Measurements from ENCODE around the gene TNNC1. TPM values are rescaled to one million over a fixed set of nuclear protein-coding genes. Genes with fewer than 3 reads are reported as not detected.

Gene TNNC1
- total RNA-seq, 1 experiment from 2014 or later = 5.6 TPM

GRCh38 chr3:52423173-52423572 lies 30.7 kb downstream of the TNNC1 start (continued):
- TF ChIP-seq ZBTB21 (CRISPR knock-in tag; IDR thresholded peaks at IDR 0.05; ENCODE audit: borderline replicate concordance) (no peak), FOXP1 (CRISPR knock-in tag; IDR thresholded peaks at IDR 0.05; ENCODE audit: borderline replicate concordance) (no peak)
- TF ChIP-seq, protein P1, sequence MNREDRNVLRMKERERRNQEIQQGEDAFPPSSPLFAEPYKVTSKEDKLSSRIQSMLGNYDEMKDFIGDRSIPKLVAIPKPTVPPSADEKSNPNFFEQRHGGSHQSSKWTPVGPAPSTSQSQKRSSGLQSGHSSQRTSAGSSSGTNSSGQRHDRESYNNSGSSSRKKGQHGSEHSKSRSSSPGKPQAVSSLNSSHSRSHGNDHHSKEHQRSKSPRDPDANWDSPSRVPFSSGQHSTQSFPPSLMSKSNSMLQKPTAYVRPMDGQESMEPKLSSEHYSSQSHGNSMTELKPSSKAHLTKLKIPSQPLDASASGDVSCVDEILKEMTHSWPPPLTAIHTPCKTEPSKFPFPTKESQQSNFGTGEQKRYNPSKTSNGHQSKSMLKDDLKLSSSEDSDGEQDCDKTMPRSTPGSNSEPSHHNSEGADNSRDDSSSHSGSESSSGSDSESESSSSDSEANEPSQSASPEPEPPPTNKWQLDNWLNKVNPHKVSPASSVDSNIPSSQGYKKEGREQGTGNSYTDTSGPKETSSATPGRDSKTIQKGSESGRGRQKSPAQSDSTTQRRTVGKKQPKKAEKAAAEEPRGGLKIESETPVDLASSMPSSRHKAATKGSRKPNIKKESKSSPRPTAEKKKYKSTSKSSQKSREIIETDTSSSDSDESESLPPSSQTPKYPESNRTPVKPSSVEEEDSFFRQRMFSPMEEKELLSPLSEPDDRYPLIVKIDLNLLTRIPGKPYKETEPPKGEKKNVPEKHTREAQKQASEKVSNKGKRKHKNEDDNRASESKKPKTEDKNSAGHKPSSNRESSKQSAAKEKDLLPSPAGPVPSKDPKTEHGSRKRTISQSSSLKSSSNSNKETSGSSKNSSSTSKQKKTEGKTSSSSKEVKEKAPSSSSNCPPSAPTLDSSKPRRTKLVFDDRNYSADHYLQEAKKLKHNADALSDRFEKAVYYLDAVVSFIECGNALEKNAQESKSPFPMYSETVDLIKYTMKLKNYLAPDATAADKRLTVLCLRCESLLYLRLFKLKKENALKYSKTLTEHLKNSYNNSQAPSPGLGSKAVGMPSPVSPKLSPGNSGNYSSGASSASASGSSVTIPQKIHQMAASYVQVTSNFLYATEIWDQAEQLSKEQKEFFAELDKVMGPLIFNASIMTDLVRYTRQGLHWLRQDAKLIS (CRISPR knock-in tag; IDR thresholded peaks at IDR 0.05; ENCODE audit: borderline replicate concordance) = no peak

GRCh38 chr3:52422669-52423068 lies 31.2 kb downstream of the TNNC1 start:
- no peaks in the 10 kb centered on the region for H3K27me3 Mint-ChIP-seq (ENCODE audit: low read depth)
- peaks cover 12% of the 10 kb centered on the region for H3K4me1 Mint-ChIP-seq
- DNase-seq (ENCODE audit: low spot score) = no peak
- H3K27ac Mint-ChIP-seq = no peak overlapping the region
- H3K36me3 Mint-ChIP-seq = no peaks in the 10 kb centered on the region
- CTCF ChIA-PET = interaction anchor here (0.9 to 1.3 kb wide), 2 partner anchors 24 to 34 kb away, joined by 3 to 4 read pairs; no protein-coding TSS in a partner anchor
- ATAC-seq = no peak
- no peaks in the 10 kb centered on the region for H3K9me3 Mint-ChIP-seq
- no peak for TF ChIP-seq GABPB1 (CRISPR knock-in tag; IDR thresholded peaks at IDR 0.05)
- no peak for TF ChIP-seq SMAD4 (CRISPR knock-in tag; IDR thresholded peaks at IDR 0.05)
- no peak for TF ChIP-seq ZMAT4 (CRISPR knock-in tag; IDR thresholded peaks at IDR 0.05)
- TF ChIP-seq, protein P1 (CRISPR knock-in tag; IDR thresholded peaks at IDR 0.05; ENCODE audit: borderline replicate concordance) = no peak
- TF ChIP-seq IRF2 (CRISPR knock-in tag; IDR thresholded peaks at IDR 0.05; ENCODE audit: borderline replicate concordance, low read depth) = no peak
- no peak for TF ChIP-seq CREB1 (CRISPR knock-in tag; IDR thresholded peaks at IDR 0.05)
- no peak for TF ChIP-seq OVOL2 (CRISPR knock-in tag; IDR thresholded peaks at IDR 0.05; ENCODE audit: borderline replicate concordance)
- TF ChIP-seq ZNF219 (CRISPR knock-in tag; IDR thresholded peaks at IDR 0.05; ENCODE audit: borderline replicate concordance) = no peak
- no peak for TF ChIP-seq NFYB (CRISPR knock-in tag; conservative IDR thresholded peaks at IDR 0.05; ENCODE audit: low read depth)
- TF ChIP-seq ZNF281 (CRISPR knock-in tag; IDR thresholded peaks at IDR 0.05) = no peak
- TF ChIP-seq, protein P2, sequence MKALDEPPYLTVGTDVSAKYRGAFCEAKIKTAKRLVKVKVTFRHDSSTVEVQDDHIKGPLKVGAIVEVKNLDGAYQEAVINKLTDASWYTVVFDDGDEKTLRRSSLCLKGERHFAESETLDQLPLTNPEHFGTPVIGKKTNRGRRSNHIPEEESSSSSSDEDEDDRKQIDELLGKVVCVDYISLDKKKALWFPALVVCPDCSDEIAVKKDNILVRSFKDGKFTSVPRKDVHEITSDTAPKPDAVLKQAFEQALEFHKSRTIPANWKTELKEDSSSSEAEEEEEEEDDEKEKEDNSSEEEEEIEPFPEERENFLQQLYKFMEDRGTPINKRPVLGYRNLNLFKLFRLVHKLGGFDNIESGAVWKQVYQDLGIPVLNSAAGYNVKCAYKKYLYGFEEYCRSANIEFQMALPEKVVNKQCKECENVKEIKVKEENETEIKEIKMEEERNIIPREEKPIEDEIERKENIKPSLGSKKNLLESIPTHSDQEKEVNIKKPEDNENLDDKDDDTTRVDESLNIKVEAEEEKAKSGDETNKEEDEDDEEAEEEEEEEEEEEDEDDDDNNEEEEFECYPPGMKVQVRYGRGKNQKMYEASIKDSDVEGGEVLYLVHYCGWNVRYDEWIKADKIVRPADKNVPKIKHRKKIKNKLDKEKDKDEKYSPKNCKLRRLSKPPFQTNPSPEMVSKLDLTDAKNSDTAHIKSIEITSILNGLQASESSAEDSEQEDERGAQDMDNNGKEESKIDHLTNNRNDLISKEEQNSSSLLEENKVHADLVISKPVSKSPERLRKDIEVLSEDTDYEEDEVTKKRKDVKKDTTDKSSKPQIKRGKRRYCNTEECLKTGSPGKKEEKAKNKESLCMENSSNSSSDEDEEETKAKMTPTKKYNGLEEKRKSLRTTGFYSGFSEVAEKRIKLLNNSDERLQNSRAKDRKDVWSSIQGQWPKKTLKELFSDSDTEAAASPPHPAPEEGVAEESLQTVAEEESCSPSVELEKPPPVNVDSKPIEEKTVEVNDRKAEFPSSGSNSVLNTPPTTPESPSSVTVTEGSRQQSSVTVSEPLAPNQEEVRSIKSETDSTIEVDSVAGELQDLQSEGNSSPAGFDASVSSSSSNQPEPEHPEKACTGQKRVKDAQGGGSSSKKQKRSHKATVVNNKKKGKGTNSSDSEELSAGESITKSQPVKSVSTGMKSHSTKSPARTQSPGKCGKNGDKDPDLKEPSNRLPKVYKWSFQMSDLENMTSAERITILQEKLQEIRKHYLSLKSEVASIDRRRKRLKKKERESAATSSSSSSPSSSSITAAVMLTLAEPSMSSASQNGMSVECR (CRISPR knock-in tag; IDR thresholded peaks at IDR 0.05; ENCODE audit: borderline replicate concordance) = no peak
- TF ChIP-seq MAX (CRISPR knock-in tag; IDR thresholded peaks at IDR 0.05) = no peak
- TF ChIP-seq, protein P3, sequence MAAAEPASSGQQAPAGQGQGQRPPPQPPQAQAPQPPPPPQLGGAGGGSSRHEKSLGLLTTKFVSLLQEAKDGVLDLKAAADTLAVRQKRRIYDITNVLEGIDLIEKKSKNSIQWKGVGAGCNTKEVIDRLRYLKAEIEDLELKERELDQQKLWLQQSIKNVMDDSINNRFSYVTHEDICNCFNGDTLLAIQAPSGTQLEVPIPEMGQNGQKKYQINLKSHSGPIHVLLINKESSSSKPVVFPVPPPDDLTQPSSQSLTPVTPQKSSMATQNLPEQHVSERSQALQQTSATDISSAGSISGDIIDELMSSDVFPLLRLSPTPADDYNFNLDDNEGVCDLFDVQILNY (CRISPR knock-in tag; IDR thresholded peaks at IDR 0.05) = no peak
- no peak for TF ChIP-seq NR1H2 (CRISPR knock-in tag; IDR thresholded peaks at IDR 0.05)
- no peak for TF ChIP-seq FOXJ3 (CRISPR knock-in tag; IDR thresholded peaks at IDR 0.05; ENCODE audit: borderline replicate concordance)
- no peak for TF ChIP-seq GRHL2 (CRISPR knock-in tag; IDR thresholded peaks at IDR 0.05; ENCODE audit: insufficient replicate concordance, severe bottlenecking)
- TF ChIP-seq, protein P4, sequence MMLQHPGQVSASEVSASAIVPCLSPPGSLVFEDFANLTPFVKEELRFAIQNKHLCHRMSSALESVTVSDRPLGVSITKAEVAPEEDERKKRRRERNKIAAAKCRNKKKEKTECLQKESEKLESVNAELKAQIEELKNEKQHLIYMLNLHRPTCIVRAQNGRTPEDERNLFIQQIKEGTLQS (CRISPR knock-in tag; conservative IDR thresholded peaks at IDR 0.05) = no peak
- POLR2A ChIA-PET = no interaction called here
- H3K4me3 Mint-ChIP-seq = no peak overlapping the region

Measured in WTC11 (cell line).